Measurements from ENCODE around the gene PHF19.

DNA sequence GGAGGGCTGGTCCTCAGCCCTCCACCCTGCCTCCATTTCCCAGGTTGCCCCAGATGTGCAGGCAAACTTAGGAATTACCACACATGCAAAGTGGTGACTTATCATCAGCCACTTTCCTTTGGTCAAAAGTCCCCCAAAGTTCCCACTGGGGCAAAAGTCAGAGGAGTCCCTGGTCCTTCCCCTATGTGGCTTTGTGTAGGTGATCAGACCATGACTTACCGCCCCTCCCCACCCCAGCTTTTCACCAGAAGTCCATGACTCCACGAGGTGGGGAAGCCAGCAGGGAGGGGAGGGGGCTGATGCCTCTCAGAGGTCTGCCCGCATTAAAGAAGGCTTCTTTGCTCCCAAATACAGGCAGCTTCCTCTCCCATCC, 43.8 kb upstream of the PHF19 start:
- TF ChIP-seq, protein P1, sequence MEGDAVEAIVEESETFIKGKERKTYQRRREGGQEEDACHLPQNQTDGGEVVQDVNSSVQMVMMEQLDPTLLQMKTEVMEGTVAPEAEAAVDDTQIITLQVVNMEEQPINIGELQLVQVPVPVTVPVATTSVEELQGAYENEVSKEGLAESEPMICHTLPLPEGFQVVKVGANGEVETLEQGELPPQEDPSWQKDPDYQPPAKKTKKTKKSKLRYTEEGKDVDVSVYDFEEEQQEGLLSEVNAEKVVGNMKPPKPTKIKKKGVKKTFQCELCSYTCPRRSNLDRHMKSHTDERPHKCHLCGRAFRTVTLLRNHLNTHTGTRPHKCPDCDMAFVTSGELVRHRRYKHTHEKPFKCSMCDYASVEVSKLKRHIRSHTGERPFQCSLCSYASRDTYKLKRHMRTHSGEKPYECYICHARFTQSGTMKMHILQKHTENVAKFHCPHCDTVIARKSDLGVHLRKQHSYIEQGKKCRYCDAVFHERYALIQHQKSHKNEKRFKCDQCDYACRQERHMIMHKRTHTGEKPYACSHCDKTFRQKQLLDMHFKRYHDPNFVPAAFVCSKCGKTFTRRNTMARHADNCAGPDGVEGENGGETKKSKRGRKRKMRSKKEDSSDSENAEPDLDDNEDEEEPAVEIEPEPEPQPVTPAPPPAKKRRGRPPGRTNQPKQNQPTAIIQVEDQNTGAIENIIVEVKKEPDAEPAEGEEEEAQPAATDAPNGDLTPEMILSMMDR (IDR thresholded peaks at IDR 0.05 in 8 of 11, conservative IDR thresholded peaks at IDR 0.05 in 3 of 11): no peak
- no peak for TF ChIP-seq POLR2A (IDR thresholded peaks at IDR 0.05)

All from spleen (tissue), 7 donors.